Measurements from ENCODE around the gene MSI2. TPM values are rescaled to one million over a fixed set of nuclear protein-coding genes. Genes with fewer than 3 reads are reported as not detected.
"Not testable (repeated sequence)": the region's sequence is repeated elsewhere in the genome, so short reads cannot be mapped to it uniquely, and the experiment has no call there.

The MSI2 gene
- total RNA-seq, 1 donor from 2014 or later = 60.6 TPM

DNA sequence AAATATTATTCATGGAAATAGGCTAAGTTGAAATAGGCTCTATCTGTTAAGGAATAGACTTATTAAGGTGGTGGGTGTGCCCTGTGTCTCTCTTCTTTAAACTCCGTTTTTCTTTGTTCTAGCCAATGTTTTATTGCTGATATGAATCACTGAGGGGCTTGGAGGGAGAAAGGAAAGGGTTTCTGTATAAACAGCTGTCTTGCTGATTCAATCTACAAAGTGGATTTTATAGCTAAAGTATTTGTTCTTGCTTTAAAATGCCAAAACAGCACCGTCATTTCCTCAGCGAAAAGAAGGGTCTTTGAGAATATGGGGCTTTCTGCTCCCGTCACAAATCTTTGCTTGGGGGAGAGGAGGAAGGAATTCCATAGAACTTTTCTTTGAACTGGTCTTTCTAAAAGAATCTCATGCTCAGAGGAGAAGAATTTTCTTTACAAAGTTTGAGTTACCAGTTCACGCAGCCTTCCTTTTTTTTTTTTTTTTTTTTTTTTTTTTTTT, 39.3 kb downstream of the MSI2 start:
- Mint-ChIP-seq H3K27ac (ENCODE audit: unreplicated experiment) (no peak overlapping the region), H3K36me3 (ENCODE audit: low read depth, unreplicated experiment) (peaks cover 33% of the 10 kb centered on the region), H3K4me3 (ENCODE audit: unreplicated experiment) (no peak overlapping the region), H3K27me3 (ENCODE audit: unreplicated experiment) (peaks cover 2% of the 10 kb centered on the region), H3K9me3 (ENCODE audit: unreplicated experiment) (no peaks in the 10 kb centered on the region), H3K4me1 (ENCODE audit: unreplicated experiment) (peaks cover 18% of the 10 kb centered on the region)
- TF ChIP-seq, protein P1, sequence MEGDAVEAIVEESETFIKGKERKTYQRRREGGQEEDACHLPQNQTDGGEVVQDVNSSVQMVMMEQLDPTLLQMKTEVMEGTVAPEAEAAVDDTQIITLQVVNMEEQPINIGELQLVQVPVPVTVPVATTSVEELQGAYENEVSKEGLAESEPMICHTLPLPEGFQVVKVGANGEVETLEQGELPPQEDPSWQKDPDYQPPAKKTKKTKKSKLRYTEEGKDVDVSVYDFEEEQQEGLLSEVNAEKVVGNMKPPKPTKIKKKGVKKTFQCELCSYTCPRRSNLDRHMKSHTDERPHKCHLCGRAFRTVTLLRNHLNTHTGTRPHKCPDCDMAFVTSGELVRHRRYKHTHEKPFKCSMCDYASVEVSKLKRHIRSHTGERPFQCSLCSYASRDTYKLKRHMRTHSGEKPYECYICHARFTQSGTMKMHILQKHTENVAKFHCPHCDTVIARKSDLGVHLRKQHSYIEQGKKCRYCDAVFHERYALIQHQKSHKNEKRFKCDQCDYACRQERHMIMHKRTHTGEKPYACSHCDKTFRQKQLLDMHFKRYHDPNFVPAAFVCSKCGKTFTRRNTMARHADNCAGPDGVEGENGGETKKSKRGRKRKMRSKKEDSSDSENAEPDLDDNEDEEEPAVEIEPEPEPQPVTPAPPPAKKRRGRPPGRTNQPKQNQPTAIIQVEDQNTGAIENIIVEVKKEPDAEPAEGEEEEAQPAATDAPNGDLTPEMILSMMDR (IDR thresholded peaks at IDR 0.05; ENCODE audit: unreplicated experiment) = no peak
- DNase-seq (ENCODE audit: low spot score) = no peak

GRCh38 chr17:57296231-57296630, 39.9 kb downstream of the MSI2 start:
- Mint-ChIP-seq H3K4me3 (ENCODE audit: unreplicated experiment) (no peak overlapping the region), H3K27ac (ENCODE audit: unreplicated experiment) (no peak overlapping the region), H3K36me3 (ENCODE audit: low read depth, unreplicated experiment) (peaks cover 33% of the 10 kb centered on the region), H3K27me3 (ENCODE audit: unreplicated experiment) (peaks cover 2% of the 10 kb centered on the region), H3K9me3 (ENCODE audit: unreplicated experiment) (no peaks in the 10 kb centered on the region), H3K4me1 (ENCODE audit: unreplicated experiment) (peaks cover 18% of the 10 kb centered on the region)
- no peak for DNase-seq (ENCODE audit: low spot score)
- TF ChIP-seq, protein P1 (IDR thresholded peaks at IDR 0.05; ENCODE audit: unreplicated experiment) = no peak

GRCh38 chr17:57299176-57299575, 42.9 kb downstream of the MSI2 start:
- no peak for DNase-seq (ENCODE audit: low spot score)
- H3K9me3 Mint-ChIP-seq (ENCODE audit: unreplicated experiment) = no peaks in the 10 kb centered on the region
- H3K27ac Mint-ChIP-seq (ENCODE audit: unreplicated experiment) = no peak overlapping the region
- peak overlapping the region; percentile 60 for H3K4me3 Mint-ChIP-seq (ENCODE audit: unreplicated experiment)
- TF ChIP-seq, protein P1 (IDR thresholded peaks at IDR 0.05; ENCODE audit: unreplicated experiment) = no peak
- peaks cover 6% of the 10 kb centered on the region for H3K27me3 Mint-ChIP-seq (ENCODE audit: unreplicated experiment)
- H3K36me3 Mint-ChIP-seq (ENCODE audit: low read depth, unreplicated experiment) = peaks cover 39% of the 10 kb centered on the region
- H3K4me1 Mint-ChIP-seq (ENCODE audit: unreplicated experiment) = peaks cover 17% of the 10 kb centered on the region

- H3K4me1 Mint-ChIP-seq (ENCODE audit: unreplicated experiment); H3K9me3 Mint-ChIP-seq (ENCODE audit: unreplicated experiment); H3K4me3 Mint-ChIP-seq (ENCODE audit: unreplicated experiment); H3K27me3 Mint-ChIP-seq (ENCODE audit: unreplicated experiment); H3K27ac Mint-ChIP-seq (ENCODE audit: unreplicated experiment); DNase-seq (ENCODE audit: low spot score): not testable (repeated sequence)
- H3K36me3 Mint-ChIP-seq (ENCODE audit: low read depth, unreplicated experiment) = peaks cover 37% of the 10 kb centered on the region
Measured at GRCh38 chr17:57300592-57300991, 44.3 kb downstream of the MSI2 start.

DNA sequence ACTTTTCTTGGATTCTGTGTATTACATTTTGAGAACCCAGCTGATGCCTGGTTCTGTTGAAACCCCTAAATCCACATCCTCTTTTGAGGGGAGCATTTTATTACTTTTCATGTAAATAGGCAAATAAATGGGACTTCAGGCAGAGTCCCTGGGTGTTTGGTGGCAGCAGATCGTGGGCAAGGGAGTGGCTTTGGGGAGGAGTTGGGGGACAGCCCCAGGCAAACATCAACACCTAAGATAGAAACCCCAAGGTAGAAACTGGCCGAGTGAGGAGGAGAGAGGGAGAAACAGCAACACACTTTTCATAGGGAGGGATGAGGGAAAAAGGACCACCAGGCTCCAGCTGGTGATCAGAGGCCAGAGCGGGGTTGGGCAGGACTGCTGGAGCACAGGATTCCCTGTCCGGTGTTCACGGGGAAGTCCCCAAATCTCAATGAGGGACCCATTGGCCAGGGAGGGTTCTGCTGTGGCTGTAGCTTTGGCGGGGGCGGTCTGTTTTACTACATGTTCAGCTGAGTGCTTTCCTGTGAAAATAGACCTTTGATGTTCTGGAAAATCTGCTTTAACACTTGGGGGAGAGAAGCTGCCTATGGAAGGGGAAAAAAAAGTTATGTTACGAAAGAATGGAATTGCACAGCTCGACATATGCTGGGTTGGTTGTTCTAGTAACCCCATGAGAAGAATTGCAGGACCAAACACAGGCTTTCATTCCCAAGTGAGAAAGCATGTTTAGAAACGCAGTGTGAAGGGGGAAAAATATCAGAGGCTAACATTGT, 46.6 kb downstream of the MSI2 start:
- DNase-seq (ENCODE audit: low spot score) = no peak
- no peak overlapping the region for H3K27ac Mint-ChIP-seq (ENCODE audit: unreplicated experiment)
- H3K9me3 Mint-ChIP-seq (ENCODE audit: unreplicated experiment) = no peaks in the 10 kb centered on the region
- TF ChIP-seq, protein P1 (IDR thresholded peaks at IDR 0.05; ENCODE audit: unreplicated experiment) = no peak
- H3K27me3 Mint-ChIP-seq (ENCODE audit: unreplicated experiment) = peaks cover 6% of the 10 kb centered on the region
- no peak overlapping the region for H3K4me3 Mint-ChIP-seq (ENCODE audit: unreplicated experiment)
- H3K36me3 Mint-ChIP-seq (ENCODE audit: low read depth, unreplicated experiment) = peaks cover 40% of the 10 kb centered on the region
- peaks cover 6% of the 10 kb centered on the region for H3K4me1 Mint-ChIP-seq (ENCODE audit: unreplicated experiment)

All from endothelial cell (in vitro differentiated cells).